Measurements from ENCODE around the gene ISG15.

Gene ISG15

GRCh38 chr1:1013105-1013921 is at the start of gene ISG15:
TSS of gene ISG15 (plus strand) at chr1:1013497. CDS start at chr1:1013574, 77 bp downstream.
- Histone ChIP-seq H3K27me3 (ENCODE audit: control insufficient read depth, insufficient read depth, low read length) (peaks cover 16% of the 10 kb centered on the region), H3K4me1 (ENCODE audit: control insufficient read depth, low read depth, low read length) (peaks cover 11% of the 10 kb centered on the region), H3K36me3 (ENCODE audit: control insufficient read depth, low read depth, low read length) (no peaks in the 10 kb centered on the region), H3K9me3 (ENCODE audit: control insufficient read depth, low read depth, low read length) (no peaks in the 10 kb centered on the region), H3K9ac (ENCODE audit: low read length) (peak within 1 kb of the TSS; percentile 26), H3K27ac (ENCODE audit: low read length) (no peak within 1 kb of the TSS), H3K4me3 (ENCODE audit: low read length) (peak within 1 kb of the TSS; percentile 48)

GRCh38 chr1:963746-964525 is 49.4 kb upstream of the ISG15 start:
- peaks cover 57% of the 10 kb centered on the region for H3K27me3 ChIP-seq (ENCODE audit: control insufficient read depth, insufficient read depth, low read length)
- no peak overlapping the region for H3K27ac ChIP-seq (ENCODE audit: low read length)
- no peaks in the 10 kb centered on the region for H3K4me1 ChIP-seq (ENCODE audit: control insufficient read depth, low read depth, low read length)
- peaks cover 4% of the 10 kb centered on the region for H3K36me3 ChIP-seq (ENCODE audit: control insufficient read depth, low read depth, low read length)
- H3K9me3 ChIP-seq (ENCODE audit: control insufficient read depth, low read depth, low read length): no peaks in the 10 kb centered on the region
- H3K9ac ChIP-seq (ENCODE audit: low read length): no peak overlapping the region
- H3K4me3 ChIP-seq (ENCODE audit: low read length): no peak overlapping the region

- H3K9ac ChIP-seq (ENCODE audit: low read length): no peak overlapping the region
- H3K27ac ChIP-seq (ENCODE audit: low read length): no peak overlapping the region
- peaks cover 4% of the 10 kb centered on the region for H3K36me3 ChIP-seq (ENCODE audit: control insufficient read depth, low read depth, low read length)
- no peaks in the 10 kb centered on the region for H3K9me3 ChIP-seq (ENCODE audit: control insufficient read depth, low read depth, low read length)
- H3K4me1 ChIP-seq (ENCODE audit: control insufficient read depth, low read depth, low read length): no peaks in the 10 kb centered on the region
- peaks cover 60% of the 10 kb centered on the region for H3K27me3 ChIP-seq (ENCODE audit: control insufficient read depth, insufficient read depth, low read length)
- no peak overlapping the region for H3K4me3 ChIP-seq (ENCODE audit: low read length)
Observed at GRCh38 chr1:964691-965525, 48.4 kb upstream of the ISG15 start.

GRCh38 chr1:965526-966134 is 47.7 kb upstream of the ISG15 start:
- no peak overlapping the region for H3K9ac ChIP-seq (ENCODE audit: low read length)
- H3K9me3 ChIP-seq (ENCODE audit: control insufficient read depth, low read depth, low read length): no peaks in the 10 kb centered on the region
- no peak overlapping the region for H3K27ac ChIP-seq (ENCODE audit: low read length)
- H3K27me3 ChIP-seq (ENCODE audit: control insufficient read depth, insufficient read depth, low read length): peaks cover 63% of the 10 kb centered on the region
- H3K4me1 ChIP-seq (ENCODE audit: control insufficient read depth, low read depth, low read length): no peaks in the 10 kb centered on the region
- no peak overlapping the region for H3K4me3 ChIP-seq (ENCODE audit: low read length)
- H3K36me3 ChIP-seq (ENCODE audit: control insufficient read depth, low read depth, low read length): peaks cover 4% of the 10 kb centered on the region

GRCh38 chr1:966135-966703 is 47.1 kb upstream of the ISG15 start, which contains the start of gene PLEKHN1:
TSS of gene PLEKHN1 (plus strand) at chr1:966482. CDS start at chr1:966532, 50 bp downstream.
- Histone ChIP-seq H3K4me3 (ENCODE audit: low read length) (peak within 1 kb of the TSS; percentile 53), H3K9ac (ENCODE audit: low read length) (no peak within 1 kb of the TSS), H3K36me3 (ENCODE audit: control insufficient read depth, low read depth, low read length) (peaks cover 4% of the 10 kb centered on the region), H3K27me3 (ENCODE audit: control insufficient read depth, insufficient read depth, low read length) (peaks cover 67% of the 10 kb centered on the region), H3K9me3 (ENCODE audit: control insufficient read depth, low read depth, low read length) (no peaks in the 10 kb centered on the region), H3K27ac (ENCODE audit: low read length) (no peak within 1 kb of the TSS), H3K4me1 (ENCODE audit: control insufficient read depth, low read depth, low read length) (no peaks in the 10 kb centered on the region)

GRCh38 chr1:966704-967300 is 46.5 kb upstream of the ISG15 start:
- H3K27ac ChIP-seq (ENCODE audit: low read length): no peak overlapping the region
- no peaks in the 10 kb centered on the region for H3K4me1 ChIP-seq (ENCODE audit: control insufficient read depth, low read depth, low read length)
- peaks cover 67% of the 10 kb centered on the region for H3K27me3 ChIP-seq (ENCODE audit: control insufficient read depth, insufficient read depth, low read length)
- peak overlapping the region; percentile 53 for H3K4me3 ChIP-seq (ENCODE audit: low read length)
- peaks cover 4% of the 10 kb centered on the region for H3K36me3 ChIP-seq (ENCODE audit: control insufficient read depth, low read depth, low read length)
- H3K9me3 ChIP-seq (ENCODE audit: control insufficient read depth, low read depth, low read length): no peaks in the 10 kb centered on the region
- H3K9ac ChIP-seq (ENCODE audit: low read length): no peak overlapping the region

GRCh38 chr1:967466-968343 is 45.6 kb upstream of the ISG15 start:
- Histone ChIP-seq H3K4me1 (ENCODE audit: control insufficient read depth, low read depth, low read length) (no peaks in the 10 kb centered on the region), H3K27ac (ENCODE audit: low read length) (no peak overlapping the region), H3K27me3 (ENCODE audit: control insufficient read depth, insufficient read depth, low read length) (peaks cover 73% of the 10 kb centered on the region), H3K9ac (ENCODE audit: low read length) (no peak overlapping the region), H3K36me3 (ENCODE audit: control insufficient read depth, low read depth, low read length) (no peaks in the 10 kb centered on the region), H3K9me3 (ENCODE audit: control insufficient read depth, low read depth, low read length) (no peaks in the 10 kb centered on the region), H3K4me3 (ENCODE audit: low read length) (no peak overlapping the region)

GRCh38 chr1:969260-969855 is 43.9 kb upstream of the ISG15 start:
- Histone ChIP-seq H3K27ac (ENCODE audit: low read length) (no peak overlapping the region), H3K9ac (ENCODE audit: low read length) (no peak overlapping the region), H3K36me3 (ENCODE audit: control insufficient read depth, low read depth, low read length) (no peaks in the 10 kb centered on the region), H3K4me1 (ENCODE audit: control insufficient read depth, low read depth, low read length) (no peaks in the 10 kb centered on the region), H3K9me3 (ENCODE audit: control insufficient read depth, low read depth, low read length) (no peaks in the 10 kb centered on the region), H3K27me3 (ENCODE audit: control insufficient read depth, insufficient read depth, low read length) (peaks cover 88% of the 10 kb centered on the region), H3K4me3 (ENCODE audit: low read length) (no peak overlapping the region)

GRCh38 chr1:970242-970972 is 42.9 kb upstream of the ISG15 start:
- Histone ChIP-seq H3K4me1 (ENCODE audit: control insufficient read depth, low read depth, low read length) (no peaks in the 10 kb centered on the region), H3K9ac (ENCODE audit: low read length) (no peak overlapping the region), H3K36me3 (ENCODE audit: control insufficient read depth, low read depth, low read length) (no peaks in the 10 kb centered on the region), H3K27ac (ENCODE audit: low read length) (no peak overlapping the region), H3K27me3 (ENCODE audit: control insufficient read depth, insufficient read depth, low read length) (peaks cover 96% of the 10 kb centered on the region), H3K9me3 (ENCODE audit: control insufficient read depth, low read depth, low read length) (no peaks in the 10 kb centered on the region), H3K4me3 (ENCODE audit: low read length) (no peak overlapping the region)
